Activated T-helper 2 cell treated with anti-CD3 and anti-CD28 coated beads, Interferon-gamma antibody, Interleukin-2, Interleukin-4, amounts not matched to agents 10 μg/mL and 5 μg/mL and 100 μg/mL, durations not matched to agents 14 hours and 24 hours and 36 hours (primary cell): Measurements from ENCODE around the gene ATL2. TPM values are rescaled to one million over a fixed set of nuclear protein-coding genes. Genes with fewer than 3 reads are reported as not detected.
"Not testable (repeated sequence)": the region's sequence is repeated elsewhere in the genome, so short reads cannot be mapped to it uniquely, and the experiment has no call there.

Experiments used
- DNase-seq: peaks from one replicate; pipeline ENCODE4 v3.0.0; 2021; ENCODE audit warnings: low spot score
- H3K27ac Mint-ChIP-seq: one replicate; pipeline ENCODE4 v1.8.0; 2021; ENCODE audit warnings: mixed read lengths
- H3K27me3 Mint-ChIP-seq: one replicate; pipeline ENCODE4 v1.8.0; 2021; ENCODE audit warnings: low read depth, mixed read lengths
- H3K36me3 Mint-ChIP-seq: one replicate; pipeline ENCODE4 v1.8.0; 2021; ENCODE audit warnings: low read depth, mixed read lengths
- H3K4me1 Mint-ChIP-seq: one replicate; pipeline ENCODE4 v1.8.0; 2021; ENCODE audit warnings: low read depth, mixed read lengths
- H3K4me3 Mint-ChIP-seq: one replicate; pipeline ENCODE4 v1.8.0; 2021; ENCODE audit warnings: low read depth, mild to moderate bottlenecking, moderate library complexity, mixed read lengths
- H3K9me3 Mint-ChIP-seq: one replicate; pipeline ENCODE4 v1.8.0; 2021; ENCODE audit warnings: mixed read lengths
- intact Hi-C: fragments of 100-400 bp; cut with micrococcal nuclease; formaldehyde crosslinking; loops from one replicate; pipeline ENCODE4 v1.15.1; 2023
- total RNA-seq: library from RNA; stranded (reverse); gene quantifications from 2 replicates; pipeline ENCODE4 v1.2.3, GENCODE V29; 2022

The ATL2 gene
- total RNA-seq, 1 donor from 2014 or later: 57.1 TPM

- Mint-ChIP-seq H3K4me3 (no peak overlapping the region), H3K9me3 (peaks cover 12% of the 10 kb centered on the region), H3K36me3 (no peaks in the 10 kb centered on the region), H3K4me1 (peaks cover 39% of the 10 kb centered on the region), H3K27ac (peak overlapping the region; percentile 15), H3K27me3 (peaks cover 10% of the 10 kb centered on the region)
- DNase-seq: no peak
- intact Hi-C loops: loop anchor here (5.0 to 10.0 kb wide), 2 partner anchors 367 to 870 kb away; no protein-coding TSS in a partner anchor
These were observed 114.8 kb downstream of the ATL2 start for GRCh38 chr2:38262069-38262871.

GRCh38 chr2:38261569-38262068 lies 115.5 kb downstream of the ATL2 start:
- intact Hi-C loops: loop anchor here (5.0 to 10.0 kb wide), 2 partner anchors 367 to 869 kb away; no protein-coding TSS in a partner anchor
- Mint-ChIP-seq H3K4me1 (peaks cover 38% of the 10 kb centered on the region), H3K27ac (peak overlapping the region; percentile 15), H3K4me3 (no peak overlapping the region), H3K36me3 (no peaks in the 10 kb centered on the region), H3K9me3 (peaks cover 9% of the 10 kb centered on the region), H3K27me3 (peaks cover 12% of the 10 kb centered on the region)
- no peak for DNase-seq

GRCh38 chr2:38260972-38261371 lies 116.1 kb downstream of the ATL2 start:
- no peak for DNase-seq
- H3K27me3 Mint-ChIP-seq: peaks cover 18% of the 10 kb centered on the region
- no peak overlapping the region for H3K4me3 Mint-ChIP-seq
- no peaks in the 10 kb centered on the region for H3K36me3 Mint-ChIP-seq
- peaks cover 4% of the 10 kb centered on the region for H3K9me3 Mint-ChIP-seq
- intact Hi-C loops: loop anchor here (5.0 to 10.0 kb wide), 2 partner anchors 366 to 869 kb away; no protein-coding TSS in a partner anchor
- H3K27ac Mint-ChIP-seq: no peak overlapping the region
- H3K4me1 Mint-ChIP-seq: peaks cover 34% of the 10 kb centered on the region

- DNase-seq: no peak
- Mint-ChIP-seq H3K27me3 (peaks cover 19% of the 10 kb centered on the region), H3K4me3 (no peak overlapping the region), H3K9me3 (no peaks in the 10 kb centered on the region), H3K4me1 (peaks cover 32% of the 10 kb centered on the region), H3K36me3 (no peaks in the 10 kb centered on the region), H3K27ac (no peak overlapping the region)
- intact Hi-C loops: loop anchor here (5.0 to 10.0 kb wide), 2 partner anchors 366 to 868 kb away; no protein-coding TSS in a partner anchor
These were observed 116.6 kb downstream of the ATL2 start for GRCh38 chr2:38260469-38260868.

- H3K27me3 Mint-ChIP-seq: peaks cover 21% of the 10 kb centered on the region
- no peaks in the 10 kb centered on the region for H3K36me3 Mint-ChIP-seq
- H3K4me1 Mint-ChIP-seq: peaks cover 27% of the 10 kb centered on the region
- H3K27ac Mint-ChIP-seq: no peak overlapping the region
- DNase-seq: no peak
- no peak overlapping the region for H3K4me3 Mint-ChIP-seq
- H3K9me3 Mint-ChIP-seq: no peaks in the 10 kb centered on the region
- intact Hi-C loops: no loop called here
These were observed 117.8 kb downstream of the ATL2 start for GRCh38 chr2:38259311-38259710.

GRCh38 chr2:38257680-38258079 lies 119.4 kb downstream of the ATL2 start:
- H3K36me3 Mint-ChIP-seq, H3K9me3 Mint-ChIP-seq, DNase-seq, H3K27ac Mint-ChIP-seq, H3K4me3 Mint-ChIP-seq, intact Hi-C loops: not testable (repeated sequence)
- peaks cover 22% of the 10 kb centered on the region for H3K4me1 Mint-ChIP-seq
- peaks cover 25% of the 10 kb centered on the region for H3K27me3 Mint-ChIP-seq

GRCh38 chr2:38256610-38257009 lies 120.5 kb downstream of the ATL2 start:
- H3K27ac Mint-ChIP-seq: no peak overlapping the region
- no peak overlapping the region for H3K4me3 Mint-ChIP-seq
- H3K36me3 Mint-ChIP-seq: no peaks in the 10 kb centered on the region
- no peaks in the 10 kb centered on the region for H3K9me3 Mint-ChIP-seq
- peaks cover 25% of the 10 kb centered on the region for H3K27me3 Mint-ChIP-seq
- peaks cover 14% of the 10 kb centered on the region for H3K4me1 Mint-ChIP-seq
- intact Hi-C loops: no loop called here
- no peak for DNase-seq

GRCh38 chr2:38255211-38255610 lies 121.9 kb downstream of the ATL2 start:
- H3K27me3 Mint-ChIP-seq: peaks cover 27% of the 10 kb centered on the region
- intact Hi-C loops: no loop called here
- peaks cover under 1% of the 10 kb centered on the region for H3K4me1 Mint-ChIP-seq
- no peak for DNase-seq
- H3K4me3 Mint-ChIP-seq: no peak overlapping the region
- H3K9me3 Mint-ChIP-seq: no peaks in the 10 kb centered on the region
- H3K36me3 Mint-ChIP-seq: no peaks in the 10 kb centered on the region
- H3K27ac Mint-ChIP-seq: no peak overlapping the region

- Mint-ChIP-seq H3K36me3 (no peaks in the 10 kb centered on the region), H3K9me3 (no peaks in the 10 kb centered on the region), H3K4me1 (no peaks in the 10 kb centered on the region), H3K27me3 (peaks cover 27% of the 10 kb centered on the region), H3K4me3 (no peak overlapping the region), H3K27ac (no peak overlapping the region)
- DNase-seq: no peak
- intact Hi-C loops: no loop called here
These were observed 122.3 kb downstream of the ATL2 start for GRCh38 chr2:38254796-38255195.

GRCh38 chr2:38251940-38252339 lies 125.1 kb downstream of the ATL2 start:
- no peak overlapping the region for H3K27ac Mint-ChIP-seq
- no peaks in the 10 kb centered on the region for H3K9me3 Mint-ChIP-seq
- DNase-seq: no peak
- H3K27me3 Mint-ChIP-seq: peaks cover 17% of the 10 kb centered on the region
- H3K4me1 Mint-ChIP-seq: no peaks in the 10 kb centered on the region
- H3K4me3 Mint-ChIP-seq: no peak overlapping the region
- H3K36me3 Mint-ChIP-seq: no peaks in the 10 kb centered on the region
- intact Hi-C loops: no loop called here

- Mint-ChIP-seq H3K27me3 (peaks cover 3% of the 10 kb centered on the region), H3K4me3 (no peak overlapping the region), H3K4me1 (no peaks in the 10 kb centered on the region), H3K9me3 (no peaks in the 10 kb centered on the region), H3K36me3 (no peaks in the 10 kb centered on the region), H3K27ac (no peak overlapping the region)
- intact Hi-C loops: no loop called here
- DNase-seq: no peak
These were observed 128.4 kb downstream of the ATL2 start for GRCh38 chr2:38248707-38249106.

GRCh38 chr2:38248255-38248654 lies 128.8 kb downstream of the ATL2 start:
- Mint-ChIP-seq H3K4me1 (no peaks in the 10 kb centered on the region), H3K27me3 (peaks cover 3% of the 10 kb centered on the region), H3K9me3 (no peaks in the 10 kb centered on the region), H3K36me3 (no peaks in the 10 kb centered on the region), H3K4me3 (no peak overlapping the region), H3K27ac (no peak overlapping the region)
- no peak for DNase-seq
- intact Hi-C loops: no loop called here

GRCh38 chr2:38246105-38246504 lies 131.0 kb downstream of the ATL2 start:
- no peaks in the 10 kb centered on the region for H3K4me1 Mint-ChIP-seq
- intact Hi-C loops: no loop called here
- DNase-seq: no peak

More at GRCh38 chr2:38246105-38246504, 131.0 kb downstream of the ATL2 start:
- H3K9me3 Mint-ChIP-seq: no peaks in the 10 kb centered on the region
- H3K4me3 Mint-ChIP-seq: no peak overlapping the region
- peaks cover 11% of the 10 kb centered on the region for H3K27me3 Mint-ChIP-seq
- no peaks in the 10 kb centered on the region for H3K36me3 Mint-ChIP-seq
- H3K27ac Mint-ChIP-seq: no peak overlapping the region
